Fibroblast of lung (primary cell): ENCODE measurements around the gene HIPK3. TPM values are rescaled to one million over a fixed set of nuclear protein-coding genes. Genes with fewer than 3 reads are reported as not detected.

Experiments used
- DNase-seq, 2 donors: peaks; one replicate each; pipeline versions ENCODE4 v3.0.0 to v3.0.0-alpha.2; 2010; ENCODE audit warnings: low read depth in 2 of 2
- H2AFZ ChIP-seq: 2 replicates; pipeline ENCODE4 v1.5.1; 2012; ENCODE audit warnings: low read length, control low read depth, inconsistent platforms
- H3K27ac ChIP-seq: 2 replicates; pipeline ENCODE4 v1.5.1; 2011; ENCODE audit warnings: low read length, control low read depth; ENCODE audit not compliant: insufficient read depth
- H3K27me3 ChIP-seq: 2 replicates; pipeline ENCODE4 v1.5.1; 2011; ENCODE audit warnings: mild to moderate bottlenecking, low read length; ENCODE audit not compliant: control insufficient read depth, insufficient read depth
- H3K36me3 ChIP-seq: 2 replicates; pipeline ENCODE4 v1.5.1; 2011; ENCODE audit warnings: low read length; ENCODE audit not compliant: control insufficient read depth, insufficient read depth
- H3K4me1 ChIP-seq: 2 replicates; pipeline ENCODE4 v1.5.1; 2011; ENCODE audit warnings: low read length; ENCODE audit not compliant: control insufficient read depth, insufficient read depth; ENCODE audit errors: extremely low read depth
- H3K4me2 ChIP-seq: 2 replicates; pipeline ENCODE4 v1.5.1; 2011; ENCODE audit warnings: low read length, control low read depth; ENCODE audit not compliant: insufficient read depth; ENCODE audit errors: extremely low read depth
- H3K4me3 ChIP-seq, 4 experiments: fragments of 200-600 bp in 1 of 4; sonication (generic) in 1 of 4; replicated peaks in 1 of 4; 2 replicates each; pipeline ENCODE4 v1.5.1; 2011 to 2016; ENCODE audit warnings: low read length in 4 of 4, low read depth in 3 of 4, mild to moderate bottlenecking in 3 of 4, control low read depth in 2 of 4, inconsistent platforms in 1 of 4, mixed read lengths in 1 of 4; ENCODE audit not compliant: insufficient read depth in 1 of 4; ENCODE audit errors: control extremely low read depth in 1 of 4
- H3K79me2 ChIP-seq: 2 replicates; pipeline ENCODE4 v1.5.1; 2012; ENCODE audit warnings: mild to moderate bottlenecking, low read length, inconsistent platforms; ENCODE audit not compliant: control insufficient read depth, insufficient read depth
- H3K9ac ChIP-seq: 2 replicates; pipeline ENCODE4 v1.5.1; 2011; ENCODE audit warnings: mild to moderate bottlenecking, low read length, control low read depth; ENCODE audit not compliant: insufficient read depth
- H3K9me3 ChIP-seq: 2 replicates; pipeline ENCODE4 v1.5.1; 2012; ENCODE audit warnings: low read depth, low read length; ENCODE audit not compliant: control insufficient read depth, insufficient read depth
- H4K20me1 ChIP-seq: 2 replicates; pipeline ENCODE4 v1.5.1; 2011; ENCODE audit warnings: low read length; ENCODE audit not compliant: control insufficient read depth, insufficient read depth; ENCODE audit errors: extremely low read depth
- EZH2 ChIP-seq: IDR thresholded peaks from 2 replicates; pipeline ENCODE4 v1.5.1; 2012; ENCODE audit warnings: low read length, control low read depth, mild to moderate bottlenecking; ENCODE audit errors: missing control alignments
- polyA plus RNA-seq, 2 donors: library from polyadenylated mRNA; depleted of rRNA in 1 of 2; stranded (reverse) in 1 of 2; unstranded in 1 of 2; fragments of >200 nt; gene quantifications; 2 replicates each; pipeline ENCODE4 v1.2.1, GENCODE V29; 2011 to 2012; ENCODE audit warnings: missing spikeins in 1 of 2
- total RNA-seq: library from RNA; depleted of rRNA; stranded (reverse); fragments of >200 nt; gene quantifications from 2 replicates; pipeline ENCODE4 v1.2.1, GENCODE V29; 2014
- TF ChIP-seq, protein P1 (sequence below), 2 donors: IDR thresholded peaks in 1 of 2; conservative IDR thresholded peaks in 1 of 2; 1 replicate in 1 of 2; 2 replicates in 1 of 2; pipeline ENCODE4 v1.5.1; 2011 to 2012; ENCODE audit warnings: low read length in 2 of 2, control low read depth in 1 of 2, inconsistent platforms in 1 of 2, low read depth in 1 of 2, mild to moderate bottlenecking in 1 of 2

Gene HIPK3
- total and polyA plus RNA-seq, 2 donors (not counting 1 experiment from before 2014, with no cell fraction given), result 24.5 to 89.8 TPM

DNA sequence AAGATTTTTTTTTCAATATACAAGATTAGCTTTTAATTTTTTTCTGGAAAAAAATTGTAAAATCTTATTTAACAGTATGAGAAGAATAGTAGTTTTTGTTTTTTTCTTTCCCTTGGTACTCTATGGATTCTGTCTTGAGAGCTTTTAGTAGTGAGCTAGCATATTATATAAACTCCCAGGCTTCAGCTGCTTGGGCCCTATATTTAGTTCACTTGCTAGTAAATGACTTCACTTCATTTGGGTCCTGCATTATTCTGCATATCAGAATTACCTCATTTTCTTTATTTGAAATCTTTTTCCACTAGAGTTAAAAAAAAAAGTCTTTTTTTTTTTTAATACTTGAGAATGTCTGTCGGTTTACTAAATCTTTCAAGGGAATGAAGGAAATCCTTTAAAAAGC, 33.1 kb downstream of the HIPK3 start:
- Histone ChIP-seq H3K79me2 (peaks cover 53% of the 10 kb centered on the region), H3K27me3 (no peaks in the 10 kb centered on the region), H2AFZ (no peak overlapping the region), H4K20me1 (no peaks in the 10 kb centered on the region), H3K4me2 (no peak overlapping the region), H3K4me3 (no peak overlapping the region), H3K9ac (no peak overlapping the region), H3K4me1 (no peaks in the 10 kb centered on the region), H3K36me3 (peaks cover 1% of the 10 kb centered on the region), H3K9me3 (no peaks in the 10 kb centered on the region), H3K27ac (no peak overlapping the region)
- no peak for DNase-seq
- TF ChIP-seq EZH2, result no peak
- TF ChIP-seq, protein P1, sequence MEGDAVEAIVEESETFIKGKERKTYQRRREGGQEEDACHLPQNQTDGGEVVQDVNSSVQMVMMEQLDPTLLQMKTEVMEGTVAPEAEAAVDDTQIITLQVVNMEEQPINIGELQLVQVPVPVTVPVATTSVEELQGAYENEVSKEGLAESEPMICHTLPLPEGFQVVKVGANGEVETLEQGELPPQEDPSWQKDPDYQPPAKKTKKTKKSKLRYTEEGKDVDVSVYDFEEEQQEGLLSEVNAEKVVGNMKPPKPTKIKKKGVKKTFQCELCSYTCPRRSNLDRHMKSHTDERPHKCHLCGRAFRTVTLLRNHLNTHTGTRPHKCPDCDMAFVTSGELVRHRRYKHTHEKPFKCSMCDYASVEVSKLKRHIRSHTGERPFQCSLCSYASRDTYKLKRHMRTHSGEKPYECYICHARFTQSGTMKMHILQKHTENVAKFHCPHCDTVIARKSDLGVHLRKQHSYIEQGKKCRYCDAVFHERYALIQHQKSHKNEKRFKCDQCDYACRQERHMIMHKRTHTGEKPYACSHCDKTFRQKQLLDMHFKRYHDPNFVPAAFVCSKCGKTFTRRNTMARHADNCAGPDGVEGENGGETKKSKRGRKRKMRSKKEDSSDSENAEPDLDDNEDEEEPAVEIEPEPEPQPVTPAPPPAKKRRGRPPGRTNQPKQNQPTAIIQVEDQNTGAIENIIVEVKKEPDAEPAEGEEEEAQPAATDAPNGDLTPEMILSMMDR (conservative IDR thresholded peaks at IDR 0.05 in 1 of 2, IDR thresholded peaks at IDR 0.05 in 1 of 2; ENCODE audit: low read depth in 1 of 2, low read length in 2 of 2), result no peak

DNA sequence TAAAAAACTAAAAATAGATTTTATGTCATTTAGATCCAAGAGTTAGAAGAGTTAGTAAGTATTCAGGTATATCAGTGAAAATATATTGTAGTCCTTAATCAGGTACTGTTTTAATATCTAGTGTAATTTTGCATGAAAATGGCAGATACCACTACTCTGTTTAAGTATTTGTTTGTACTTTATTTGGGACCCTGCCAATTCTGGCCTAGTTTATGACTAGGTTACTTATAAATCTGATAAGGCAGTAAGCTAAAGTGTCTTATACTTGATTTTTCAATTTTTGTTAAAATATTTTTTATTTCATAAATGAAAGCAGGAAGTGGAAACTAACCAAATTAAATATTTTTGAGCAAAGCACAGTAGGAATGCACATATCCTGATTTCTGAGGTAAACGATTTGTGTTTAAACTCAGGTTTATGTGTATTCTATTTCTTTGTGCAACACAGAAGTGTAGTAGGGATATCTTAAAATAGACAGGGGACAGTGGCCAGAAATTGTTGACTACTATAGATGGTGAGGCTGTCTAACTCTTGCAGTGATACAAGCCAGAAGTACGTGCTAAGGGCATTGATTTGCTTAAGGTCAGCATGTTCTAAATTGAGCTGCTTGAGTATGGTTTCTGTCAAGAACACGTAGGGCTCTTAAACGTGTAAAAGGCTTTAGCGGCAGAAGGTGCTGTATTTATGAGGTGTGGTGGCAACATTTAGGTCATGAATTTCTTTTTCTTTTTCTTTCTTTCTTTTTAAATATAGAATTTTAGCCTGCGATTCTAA, 34.0 kb downstream of the HIPK3 start:
- Histone ChIP-seq H3K4me3 (no peak overlapping the region), H3K27me3 (no peaks in the 10 kb centered on the region), H3K4me1 (no peaks in the 10 kb centered on the region), H2AFZ (no peak overlapping the region), H3K79me2 (peaks cover 57% of the 10 kb centered on the region), H4K20me1 (no peaks in the 10 kb centered on the region), H3K4me2 (peak overlapping the region; percentile 54), H3K36me3 (peaks cover 1% of the 10 kb centered on the region), H3K27ac (no peak overlapping the region), H3K9me3 (no peaks in the 10 kb centered on the region), H3K9ac (no peak overlapping the region)
- DNase-seq, result peak; percentile 14 to 35
- TF ChIP-seq EZH2, result no peak

DNA sequence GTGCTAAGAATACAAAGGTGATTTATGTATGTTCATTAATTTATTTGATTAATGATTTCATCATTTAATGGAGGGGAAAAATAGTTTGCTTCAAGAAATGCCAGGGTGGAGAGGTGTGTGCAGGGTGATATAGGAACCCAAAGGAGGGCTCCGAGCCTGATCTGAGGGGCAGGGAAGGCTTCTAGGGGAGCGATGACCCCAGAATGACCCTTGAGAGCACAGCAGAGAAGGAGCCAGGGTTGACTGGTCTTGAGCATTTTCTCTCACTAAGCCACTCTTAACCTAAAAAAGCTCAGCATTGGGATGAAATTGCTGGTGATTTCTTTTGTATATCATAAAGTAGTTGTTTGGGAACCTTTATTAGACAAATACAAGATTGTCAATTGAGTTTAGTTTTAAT, 35.1 kb downstream of the HIPK3 start:
- H3K79me2 ChIP-seq, result peaks cover 57% of the 10 kb centered on the region
- no peak overlapping the region for H3K27ac ChIP-seq
- no peaks in the 10 kb centered on the region for H4K20me1 ChIP-seq
- H3K27me3 ChIP-seq, result no peaks in the 10 kb centered on the region
- no peak overlapping the region for H3K4me2 ChIP-seq
- TF ChIP-seq EZH2, result no peak
- TF ChIP-seq, protein P1 (conservative IDR thresholded peaks at IDR 0.05 in 1 of 2, IDR thresholded peaks at IDR 0.05 in 1 of 2; ENCODE audit: low read depth in 1 of 2, low read length in 2 of 2), result no peak
- no peaks in the 10 kb centered on the region for H3K9me3 ChIP-seq
- no peak overlapping the region for H3K4me3 ChIP-seq
- H3K9ac ChIP-seq, result no peak overlapping the region
- peaks cover 1% of the 10 kb centered on the region for H3K36me3 ChIP-seq
- no peak for DNase-seq
- no peak overlapping the region for H2AFZ ChIP-seq
- no peaks in the 10 kb centered on the region for H3K4me1 ChIP-seq
